Measurements from ENCODE around the gene NAA38.

The NAA38 gene

GRCh38 chr17:7893187-7893880 is 36.0 kb upstream of the NAA38 start:
- H3K4me3 ChIP-seq (ENCODE audit: low read depth, low read length), result no peak overlapping the region
- TF ChIP-seq, protein P1, sequence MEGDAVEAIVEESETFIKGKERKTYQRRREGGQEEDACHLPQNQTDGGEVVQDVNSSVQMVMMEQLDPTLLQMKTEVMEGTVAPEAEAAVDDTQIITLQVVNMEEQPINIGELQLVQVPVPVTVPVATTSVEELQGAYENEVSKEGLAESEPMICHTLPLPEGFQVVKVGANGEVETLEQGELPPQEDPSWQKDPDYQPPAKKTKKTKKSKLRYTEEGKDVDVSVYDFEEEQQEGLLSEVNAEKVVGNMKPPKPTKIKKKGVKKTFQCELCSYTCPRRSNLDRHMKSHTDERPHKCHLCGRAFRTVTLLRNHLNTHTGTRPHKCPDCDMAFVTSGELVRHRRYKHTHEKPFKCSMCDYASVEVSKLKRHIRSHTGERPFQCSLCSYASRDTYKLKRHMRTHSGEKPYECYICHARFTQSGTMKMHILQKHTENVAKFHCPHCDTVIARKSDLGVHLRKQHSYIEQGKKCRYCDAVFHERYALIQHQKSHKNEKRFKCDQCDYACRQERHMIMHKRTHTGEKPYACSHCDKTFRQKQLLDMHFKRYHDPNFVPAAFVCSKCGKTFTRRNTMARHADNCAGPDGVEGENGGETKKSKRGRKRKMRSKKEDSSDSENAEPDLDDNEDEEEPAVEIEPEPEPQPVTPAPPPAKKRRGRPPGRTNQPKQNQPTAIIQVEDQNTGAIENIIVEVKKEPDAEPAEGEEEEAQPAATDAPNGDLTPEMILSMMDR (IDR thresholded peaks at IDR 0.05; ENCODE audit: low read depth, low read length), result no peak
- TF ChIP-seq MYC (IDR thresholded peaks at IDR 0.05; ENCODE audit: low read depth, low read length) (no peak), POLR2A (IDR thresholded peaks at IDR 0.05; ENCODE audit: extremely low read depth, insufficient read length) (no peak)
- TF ChIP-seq, protein P2, sequence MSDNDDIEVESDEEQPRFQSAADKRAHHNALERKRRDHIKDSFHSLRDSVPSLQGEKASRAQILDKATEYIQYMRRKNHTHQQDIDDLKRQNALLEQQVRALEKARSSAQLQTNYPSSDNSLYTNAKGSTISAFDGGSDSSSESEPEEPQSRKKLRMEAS (IDR thresholded peaks at IDR 0.05; ENCODE audit: low read depth, low read length), result no peak
- no peak for DNase-seq (ENCODE audit: low read depth)

DNA sequence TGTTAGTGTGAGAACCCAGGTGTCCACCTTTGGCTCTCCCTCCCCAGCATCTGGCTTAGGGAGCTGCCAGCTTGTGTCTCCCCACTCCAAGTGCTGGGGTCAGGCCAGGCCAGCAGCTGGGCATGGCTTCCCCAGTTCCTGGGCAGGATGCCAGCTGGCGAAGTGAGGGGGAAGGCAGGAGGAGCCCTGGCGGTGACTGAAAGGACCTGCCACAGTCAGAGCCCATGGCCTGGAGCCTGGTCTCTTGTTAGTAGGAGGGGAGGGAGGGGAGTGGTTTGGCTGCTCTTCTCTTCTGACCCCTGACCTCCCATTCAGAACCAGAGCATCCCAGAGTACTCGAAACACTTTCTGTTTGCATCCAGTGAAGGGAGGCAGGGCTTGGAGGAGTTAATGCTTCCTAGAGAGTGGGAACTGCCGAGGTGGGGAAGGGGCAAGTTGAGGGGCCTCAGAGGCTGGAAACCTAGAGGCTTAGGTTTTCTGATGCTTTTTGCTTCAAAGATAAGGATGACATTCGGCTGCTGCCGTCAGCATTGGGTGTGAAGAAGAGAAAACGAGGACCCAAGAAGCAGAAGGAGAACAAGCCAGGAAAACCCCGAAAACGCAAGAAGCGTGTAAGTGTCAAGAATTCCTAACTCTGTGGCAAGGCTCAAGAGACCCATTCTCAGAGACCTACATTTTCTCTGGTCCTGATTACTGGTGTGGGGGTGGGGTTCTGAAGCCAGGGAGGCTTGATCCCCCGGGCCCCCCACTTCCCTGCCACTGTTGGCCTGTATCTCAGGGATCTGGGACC is 32.0 kb upstream of the NAA38 start:
- no peak overlapping the region for H3K4me3 ChIP-seq (ENCODE audit: low read depth, low read length)
- no peak for DNase-seq (ENCODE audit: low read depth)
- TF ChIP-seq POLR2A (IDR thresholded peaks at IDR 0.05; ENCODE audit: extremely low read depth, insufficient read length), result no peak

GRCh38 chr17:7888184-7888920 is 31.0 kb upstream of the NAA38 start, which contains the start of gene CHD3:
Gene CHD3 (plus strand): TSS chr17:7888789. CDS start chr17:7889001, 212 bp downstream.
- no peak for DNase-seq (ENCODE audit: low read depth)
- peak within 1 kb of the TSS; percentile 73 for H3K4me3 ChIP-seq (ENCODE audit: low read depth, low read length)
- no peak for TF ChIP-seq MYC (IDR thresholded peaks at IDR 0.05; ENCODE audit: low read depth, low read length)
- TF ChIP-seq, protein P1 (IDR thresholded peaks at IDR 0.05; ENCODE audit: low read depth, low read length), result no peak
- TF ChIP-seq, protein P2 (IDR thresholded peaks at IDR 0.05; ENCODE audit: low read depth, low read length), result no peak

DNA sequence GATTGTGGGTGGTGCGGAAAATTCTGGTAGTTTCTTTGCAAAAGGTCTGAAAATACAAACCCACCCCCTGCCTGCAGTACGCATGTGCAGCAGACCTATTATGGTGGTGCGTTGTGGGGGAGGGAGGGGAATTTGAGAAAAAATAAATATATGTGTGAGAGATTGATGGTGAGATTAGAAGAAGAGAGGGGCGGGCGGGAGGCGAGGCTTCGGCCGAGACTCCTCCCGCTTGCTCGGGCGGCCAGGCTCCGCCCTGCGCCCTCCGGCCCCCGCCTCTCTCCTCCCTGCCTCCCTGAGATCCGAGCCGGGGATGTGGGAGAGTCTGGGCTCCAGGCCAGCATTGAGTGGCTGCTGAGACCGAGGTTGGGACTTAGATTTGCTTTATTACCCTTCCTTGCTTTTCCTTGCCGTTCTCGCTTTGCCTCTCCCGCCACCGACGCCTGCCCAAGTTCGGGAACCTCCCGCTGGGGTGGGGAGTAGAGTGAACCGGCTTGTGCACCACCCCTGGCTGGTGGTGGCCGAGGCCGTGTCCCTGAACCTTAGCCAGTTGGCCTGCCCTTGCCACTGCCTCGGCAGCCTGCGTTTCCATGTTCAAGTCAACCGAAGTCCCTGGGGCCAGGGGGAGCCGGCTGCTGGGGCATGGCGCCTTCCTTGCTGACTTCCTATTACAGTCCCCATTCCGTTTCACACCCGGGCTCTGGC is 30.3 kb upstream of the NAA38 start:
- peak; percentile 87 for DNase-seq (ENCODE audit: low read depth)
- peak overlapping the region; percentile 73 for H3K4me3 ChIP-seq (ENCODE audit: low read depth, low read length)
- TF ChIP-seq, protein P2 (IDR thresholded peaks at IDR 0.05; ENCODE audit: low read depth, low read length), result no peak
- TF ChIP-seq MYC (IDR thresholded peaks at IDR 0.05; ENCODE audit: low read depth, low read length), result no peak; the same call in 1 of the 2 replicates
- TF ChIP-seq, protein P1 (IDR thresholded peaks at IDR 0.05; ENCODE audit: low read depth, low read length), result no peak
- no peak for TF ChIP-seq POLR2A (IDR thresholded peaks at IDR 0.05; ENCODE audit: extremely low read depth, insufficient read length)

DNA sequence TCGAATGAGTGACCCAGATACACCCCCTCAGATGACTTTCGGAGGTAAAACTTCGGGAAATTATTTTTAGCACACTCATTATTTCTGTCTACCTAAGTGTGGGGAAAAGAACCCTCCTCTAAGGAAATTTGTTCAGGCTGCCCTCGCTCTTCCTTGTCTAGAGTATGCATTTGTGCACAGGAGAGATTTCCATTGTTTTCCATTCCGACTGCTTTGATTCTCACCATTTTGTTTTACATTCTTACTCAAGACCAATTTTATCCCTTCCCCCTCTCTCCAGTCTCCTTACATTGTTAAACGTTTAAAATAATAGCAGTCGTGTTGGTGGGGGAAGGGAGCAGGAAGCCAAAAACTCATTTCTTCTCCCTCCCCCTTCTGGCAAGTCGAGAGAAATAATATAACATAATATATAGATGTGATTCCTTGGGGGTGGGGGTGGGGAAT is 29.7 kb upstream of the NAA38 start:
- no peak for DNase-seq (ENCODE audit: low read depth)
- H3K4me3 ChIP-seq (ENCODE audit: low read depth, low read length), result peak overlapping the region; percentile 64
- TF ChIP-seq, protein P1 (IDR thresholded peaks at IDR 0.05; ENCODE audit: low read depth, low read length), result no peak
- TF ChIP-seq MYC (IDR thresholded peaks at IDR 0.05; ENCODE audit: low read depth, low read length), result no peak
- TF ChIP-seq, protein P2 (IDR thresholded peaks at IDR 0.05; ENCODE audit: low read depth, low read length), result no peak
- no peak for TF ChIP-seq POLR2A (IDR thresholded peaks at IDR 0.05; ENCODE audit: extremely low read depth, insufficient read length)
